CD4-positive, alpha-beta T cell treated with Interleukin-15 for 1 hour (primary cell): ENCODE data around the gene ALK.
"Not testable (repeated sequence)": the region's sequence is repeated elsewhere in the genome, so short reads cannot be mapped to it uniquely, and the experiment has no call there.

Experiments used
- DNase-seq: peaks from one replicate; pipeline ENCODE4 v3.0.0-alpha.2; 2020

ALK gene

GRCh38 chr2:29261003-29261402 lies 660.4 kb downstream of the ALK start:
- DNase-seq: no peak

- no peak for DNase-seq
Measured at GRCh38 chr2:29260142-29260772, 661.1 kb downstream of the ALK start.

GRCh38 chr2:29259221-29259620 lies 662.2 kb downstream of the ALK start:
- DNase-seq: no peak

- no peak for DNase-seq
Measured at GRCh38 chr2:29255004-29255403, 666.4 kb downstream of the ALK start.

GRCh38 chr2:29253495-29254275 lies 667.7 kb downstream of the ALK start:
- not testable (repeated sequence) for DNase-seq

- DNase-seq: no peak
Measured at GRCh38 chr2:29253026-29253425, 668.4 kb downstream of the ALK start.

GRCh38 chr2:29251406-29251805 lies 670.0 kb downstream of the ALK start:
- no peak for DNase-seq

- no peak for DNase-seq
Measured at GRCh38 chr2:29250977-29251376, 670.4 kb downstream of the ALK start.

GRCh38 chr2:29249666-29250253 lies 671.6 kb downstream of the ALK start:
- no peak for DNase-seq

GRCh38 chr2:29247336-29247914 lies 674.0 kb downstream of the ALK start:
- DNase-seq: no peak

- DNase-seq: no peak
Measured at GRCh38 chr2:29246383-29247300, 674.7 kb downstream of the ALK start.

GRCh38 chr2:29245742-29246382 lies 675.5 kb downstream of the ALK start:
- no peak for DNase-seq

- not testable (repeated sequence) for DNase-seq
Measured at GRCh38 chr2:29245035-29245741, 676.2 kb downstream of the ALK start.

- DNase-seq: no peak
Measured at GRCh38 chr2:29242621-29243375, 678.6 kb downstream of the ALK start.

- no peak for DNase-seq
Measured at GRCh38 chr2:29241955-29242565, 679.3 kb downstream of the ALK start.

- no peak for DNase-seq
Measured at GRCh38 chr2:29241341-29241740, 680.0 kb downstream of the ALK start.

GRCh38 chr2:29240601-29241000 lies 680.8 kb downstream of the ALK start:
- no peak for DNase-seq

GRCh38 chr2:29239209-29239960 lies 682.0 kb downstream of the ALK start:
- no peak for DNase-seq

GRCh38 chr2:29238497-29238896 lies 682.9 kb downstream of the ALK start:
- DNase-seq: no peak
